Measurements from ENCODE around the gene TPM4. TPM values are rescaled to one million over a fixed set of nuclear protein-coding genes. Genes with fewer than 3 reads are reported as not detected.
A peak's percentile ranks its signal among the peaks of the same experiment; 100 is the strongest.

TPM4 gene
- total and polyA plus RNA-seq, 2 of the 13 experiments (the other 11 are each of a cell fraction or from before 2014, with no cell fraction given) = 180 to 188 TPM

- no peak for TF ChIP-seq ZNF674 (CRISPR knock-in tag; IDR thresholded peaks at IDR 0.05; ENCODE audit: low read depth)
- TF ChIP-seq ZNF558 (CRISPR knock-in tag; IDR thresholded peaks at IDR 0.05; ENCODE audit: borderline replicate concordance) = no peak
- TF ChIP-seq FOXO4 (CRISPR knock-in tag; conservative IDR thresholded peaks at IDR 0.05) = 0 out of 2 replicates have a peak, but pooled peaks have one; percentile 52
- TF ChIP-seq TSC22D2 (CRISPR knock-in tag; IDR thresholded peaks at IDR 0.05; ENCODE audit: borderline replicate concordance) = no peak
- TF ChIP-seq KLF13 (CRISPR knock-in tag; IDR thresholded peaks at IDR 0.05) = no peak
- no peak for TF ChIP-seq YEATS4 (CRISPR knock-in tag; IDR thresholded peaks at IDR 0.05; ENCODE audit: borderline replicate concordance)
- TF ChIP-seq THAP9 (CRISPR knock-in tag; IDR thresholded peaks at IDR 0.05; ENCODE audit: borderline replicate concordance) = no peak
- TF ChIP-seq PRDM15 (CRISPR knock-in tag; IDR thresholded peaks at IDR 0.05) = no peak; the same call in 1 of the 2 replicates
- TF ChIP-seq MXD4 (CRISPR knock-in tag; IDR thresholded peaks at IDR 0.05) = no peak
- no peak for TF ChIP-seq ARNTL (CRISPR knock-in tag; IDR thresholded peaks at IDR 0.05)
- no peak for TF ChIP-seq MBD4 (IDR thresholded peaks at IDR 0.05; ENCODE audit: borderline replicate concordance, low read length)
- no peak for TF ChIP-seq ZNF556 (CRISPR knock-in tag; IDR thresholded peaks at IDR 0.05; ENCODE audit: borderline replicate concordance)
- 0 out of 2 replicates have a peak, but pooled peaks have one; percentile 8 for TF ChIP-seq FOSL1 (CRISPR knock-in tag; IDR thresholded peaks at IDR 0.05; ENCODE audit: borderline replicate concordance)
- TF ChIP-seq BCL3 (CRISPR knock-in tag; IDR thresholded peaks at IDR 0.05) = no peak
- TF ChIP-seq HOMEZ (CRISPR knock-in tag; IDR thresholded peaks at IDR 0.05; ENCODE audit: low read depth) = no peak
- no peak for TF ChIP-seq ZNF878 (CRISPR knock-in tag; IDR thresholded peaks at IDR 0.05)
- 0 out of 2 replicates have a peak, but pooled peaks have one; percentile 5 for TF ChIP-seq ZNF256 (CRISPR knock-in tag; conservative IDR thresholded peaks at IDR 0.05)
- no peak for TF ChIP-seq ISL2 (CRISPR knock-in tag; IDR thresholded peaks at IDR 0.05)
Measured at GRCh38 chr19:16111909-16112752, 35.8 kb downstream of the TPM4 start (continued).

Measured in HepG2 (cell line).